Measurements from ENCODE around the gene GMDS. TPM values are rescaled to one million over a fixed set of nuclear protein-coding genes. Genes with fewer than 3 reads are reported as not detected.

GMDS gene
- total and polyA plus RNA-seq, 2 of the 8 experiments (the other 6 are each of a cell fraction or from before 2014, with no cell fraction given): 16.8 to 50.0 TPM

DNA sequence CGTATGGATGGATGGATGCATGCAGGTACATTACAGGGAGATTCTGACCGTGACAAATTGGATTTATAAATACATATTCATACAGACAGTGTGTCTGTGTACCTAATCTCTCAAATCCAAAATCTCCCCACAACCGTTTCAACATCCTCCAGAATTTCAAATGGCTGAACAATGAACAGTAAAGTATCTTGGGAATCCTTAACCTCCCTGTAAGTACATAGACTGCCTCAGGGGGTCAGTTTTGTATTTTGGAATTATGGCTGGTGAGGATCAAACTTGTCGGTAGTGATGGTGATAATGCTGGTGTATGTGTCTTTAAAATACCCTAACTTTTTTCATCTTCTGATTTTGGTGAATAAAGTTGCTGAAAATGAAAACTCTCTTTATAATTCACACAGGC, 389.5 kb downstream of the GMDS start (continued):
- TF ChIP-seq CHD7 (IDR thresholded peaks at IDR 0.05; ENCODE audit: insufficient replicate concordance, low read length): no peak
